Endometrium (tissue), 2 donors: Measurements from ENCODE around the gene ADAD2.

Experiments used
- FAIRE-seq: peaks from 2 replicates; lab custom pipeline; 2012; peaks lifted over from hg19 to GRCh38; lab: Jason Lieb, UNC
- donor health status: control.
- donor health status: control.

ADAD2 gene

DNA sequence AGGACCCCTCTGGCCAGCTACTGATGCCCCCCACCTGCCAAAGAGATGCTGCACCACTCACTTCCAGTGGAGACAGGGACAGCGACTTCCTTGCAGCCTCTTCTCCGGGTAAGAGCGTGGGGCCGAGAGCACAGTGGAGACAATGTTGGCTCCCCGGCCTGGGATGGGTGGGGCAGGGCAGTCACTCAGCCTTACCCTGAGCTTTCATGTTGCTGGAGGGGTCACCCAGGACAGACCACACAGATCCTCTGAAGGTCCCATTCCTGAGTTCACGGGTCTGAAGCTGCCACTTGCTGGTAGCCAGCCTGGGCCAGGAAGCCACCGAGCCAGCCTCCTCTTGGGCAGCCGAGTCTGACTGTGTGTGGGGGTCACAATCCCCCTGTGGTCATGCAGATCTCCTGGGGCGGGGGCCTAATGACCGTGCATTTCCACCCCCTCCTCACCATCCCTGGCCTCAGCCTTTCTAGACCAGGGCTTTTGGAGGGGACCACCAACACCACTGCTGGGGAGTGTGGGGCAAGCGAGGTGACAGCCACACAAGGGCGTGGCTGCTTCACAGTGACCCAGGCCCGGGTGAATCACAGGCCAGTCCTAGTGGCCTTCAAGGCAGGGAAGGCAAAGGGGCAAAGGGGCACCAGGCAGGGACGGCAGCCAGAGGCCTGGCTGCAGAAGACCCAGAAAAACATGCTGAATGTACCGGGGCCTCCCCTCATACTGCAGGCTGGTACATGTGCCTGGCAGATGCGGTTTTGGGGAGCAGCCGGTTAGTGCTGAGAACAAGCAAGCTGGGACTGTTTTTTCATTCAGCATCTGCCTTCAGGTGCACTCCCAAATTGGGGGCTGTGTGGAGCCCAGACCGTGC is 14.5 kb upstream of the ADAD2 start:
- FAIRE-seq = no peak

DNA sequence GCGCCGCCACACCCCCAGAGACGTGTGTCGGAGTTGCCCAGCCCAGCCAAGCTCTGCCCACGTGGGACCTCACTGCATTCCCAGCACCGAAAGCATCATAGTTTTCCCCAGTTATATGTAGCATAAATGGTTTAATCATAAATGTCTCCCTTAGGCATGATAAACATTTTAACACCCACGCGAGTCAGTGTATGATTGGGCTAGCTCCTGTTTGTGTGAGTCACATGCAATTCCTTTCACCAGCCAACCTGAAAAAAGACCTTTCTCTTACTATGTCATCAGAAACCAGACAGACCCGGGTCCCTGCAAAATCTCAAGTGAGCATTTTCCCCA is 13.2 kb upstream of the ADAD2 start:
- FAIRE-seq = no peak

DNA sequence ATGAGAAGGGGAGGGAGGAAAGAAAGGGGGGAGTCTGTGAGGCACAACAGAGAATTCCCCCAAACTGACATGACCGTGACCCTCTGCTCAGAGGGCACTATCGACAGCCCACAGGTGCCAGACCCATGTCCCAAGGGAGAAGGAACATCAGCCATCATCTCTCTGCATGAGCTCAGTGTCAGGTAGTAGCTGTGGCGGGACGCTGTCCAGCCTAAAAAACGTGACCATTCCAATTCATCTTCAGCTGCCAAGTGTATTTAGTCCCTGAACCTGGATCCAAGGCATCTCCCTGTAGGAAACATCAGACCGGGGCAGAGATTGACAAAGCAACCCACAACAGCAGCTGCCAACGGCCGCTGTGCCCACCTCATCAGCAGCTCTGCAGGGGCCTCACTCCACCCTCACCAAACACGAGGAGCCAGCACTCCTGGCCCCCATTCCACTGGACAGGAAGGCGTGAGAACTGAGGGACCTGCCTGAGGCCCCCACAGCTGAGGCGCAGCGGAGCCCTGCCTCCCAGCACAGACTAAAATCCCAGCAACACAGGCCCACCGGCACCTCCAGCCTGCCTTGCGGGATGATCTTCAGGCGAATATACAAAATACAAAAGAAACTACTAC is 12.7 kb upstream of the ADAD2 start:
- no peak for FAIRE-seq

DNA sequence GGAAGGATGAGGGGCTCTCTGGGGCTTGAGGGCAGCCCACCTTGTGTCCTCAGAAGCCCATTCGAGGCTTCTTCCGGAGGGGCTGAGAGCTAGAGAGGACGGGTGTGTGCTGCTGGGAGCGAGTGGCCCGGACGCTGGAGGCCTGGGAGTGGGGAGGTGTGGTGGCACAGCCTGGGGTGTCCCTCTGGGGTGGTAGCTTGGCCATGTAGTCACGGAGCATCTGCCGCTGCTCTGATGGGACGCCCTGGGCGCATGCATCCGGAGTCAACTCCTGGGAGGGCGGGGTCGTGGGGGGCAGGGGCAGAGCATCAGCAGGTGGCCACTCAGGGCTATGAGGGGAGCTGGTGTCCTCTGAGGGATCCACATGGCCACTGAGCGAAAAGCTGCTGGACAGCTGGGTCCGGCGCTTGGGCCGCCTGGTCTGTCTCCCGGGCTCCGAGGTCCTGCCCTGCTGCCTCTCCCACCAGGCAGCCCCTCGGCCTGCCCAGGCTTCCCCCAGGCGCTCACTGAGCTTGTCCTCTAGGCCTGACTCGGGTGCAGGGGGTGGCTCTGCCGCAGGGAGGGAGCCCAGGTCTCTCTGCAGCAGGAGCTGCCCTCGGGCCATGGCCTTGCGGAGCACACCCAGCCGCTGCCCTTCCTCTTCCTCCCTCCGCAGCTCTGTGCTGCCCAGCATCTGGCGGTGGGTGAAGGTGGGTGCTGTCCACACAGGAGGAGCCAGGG is 11.9 kb upstream of the ADAD2 start:
- no peak for FAIRE-seq

DNA sequence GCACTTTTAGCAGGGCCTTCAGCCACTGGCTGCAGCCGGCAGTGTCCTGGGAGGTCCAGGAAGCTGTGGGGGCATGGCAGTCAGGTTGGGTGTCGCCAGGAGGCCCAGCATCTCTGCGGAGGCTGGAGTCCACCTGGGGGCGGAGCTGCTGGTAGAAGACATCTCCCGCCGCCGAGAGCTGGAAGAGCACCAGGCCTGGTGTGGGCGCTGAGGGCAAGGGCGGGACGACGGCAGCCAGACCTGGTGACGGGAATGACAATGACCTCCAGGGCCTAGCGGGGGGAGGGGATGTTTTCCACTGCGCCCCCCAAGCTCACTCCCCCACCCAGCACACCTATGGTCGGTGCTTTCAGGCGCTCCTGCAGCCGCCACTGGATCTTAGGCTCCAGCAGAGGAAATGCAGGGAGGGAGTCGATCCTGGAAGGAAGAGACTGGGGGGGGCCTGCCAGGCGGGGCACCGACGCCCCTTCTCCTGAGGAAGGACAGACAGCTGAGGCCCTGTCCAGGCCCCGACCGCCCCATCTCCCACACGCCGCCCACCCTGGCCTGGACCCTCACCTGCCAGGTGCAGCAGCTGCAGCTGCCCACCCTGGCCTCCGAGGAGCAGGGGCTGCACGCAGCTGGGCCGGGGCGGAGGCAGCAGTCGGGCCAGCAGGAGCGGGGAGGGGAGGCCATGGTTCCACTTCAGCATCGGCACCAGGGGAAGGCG is 11.2 kb upstream of the ADAD2 start:
- FAIRE-seq = no peak

DNA sequence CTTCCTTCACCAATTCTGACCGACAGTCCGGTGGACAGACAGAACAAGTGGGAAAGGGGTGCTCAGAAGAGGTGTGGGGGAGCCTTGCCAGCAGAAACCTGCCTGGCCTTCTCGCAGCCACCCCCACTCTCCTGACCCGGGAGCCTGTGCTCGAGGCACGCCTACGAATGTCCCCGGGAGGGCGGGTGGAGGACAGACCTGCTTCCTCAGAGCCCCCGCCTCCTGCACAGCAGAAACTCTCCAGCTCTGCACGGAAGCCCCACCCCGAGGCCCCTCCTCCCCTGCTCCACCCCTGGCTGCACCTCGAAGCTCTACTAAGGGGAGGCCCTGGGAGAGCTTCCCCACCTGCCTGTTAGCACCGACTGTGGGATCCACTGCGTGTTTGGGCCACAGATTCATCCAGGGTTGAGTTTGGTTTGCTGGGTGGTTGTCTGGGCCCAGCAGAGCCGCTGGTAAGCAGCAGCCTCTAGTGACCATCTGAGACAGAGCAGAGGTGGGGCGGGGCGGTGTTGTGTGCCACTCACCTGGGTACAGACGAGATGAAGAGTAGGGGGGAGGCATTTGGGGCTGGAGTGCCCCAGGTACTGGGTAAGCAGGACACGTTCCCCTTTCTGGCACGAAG is 10.3 kb upstream of the ADAD2 start:
- no peak for FAIRE-seq

DNA sequence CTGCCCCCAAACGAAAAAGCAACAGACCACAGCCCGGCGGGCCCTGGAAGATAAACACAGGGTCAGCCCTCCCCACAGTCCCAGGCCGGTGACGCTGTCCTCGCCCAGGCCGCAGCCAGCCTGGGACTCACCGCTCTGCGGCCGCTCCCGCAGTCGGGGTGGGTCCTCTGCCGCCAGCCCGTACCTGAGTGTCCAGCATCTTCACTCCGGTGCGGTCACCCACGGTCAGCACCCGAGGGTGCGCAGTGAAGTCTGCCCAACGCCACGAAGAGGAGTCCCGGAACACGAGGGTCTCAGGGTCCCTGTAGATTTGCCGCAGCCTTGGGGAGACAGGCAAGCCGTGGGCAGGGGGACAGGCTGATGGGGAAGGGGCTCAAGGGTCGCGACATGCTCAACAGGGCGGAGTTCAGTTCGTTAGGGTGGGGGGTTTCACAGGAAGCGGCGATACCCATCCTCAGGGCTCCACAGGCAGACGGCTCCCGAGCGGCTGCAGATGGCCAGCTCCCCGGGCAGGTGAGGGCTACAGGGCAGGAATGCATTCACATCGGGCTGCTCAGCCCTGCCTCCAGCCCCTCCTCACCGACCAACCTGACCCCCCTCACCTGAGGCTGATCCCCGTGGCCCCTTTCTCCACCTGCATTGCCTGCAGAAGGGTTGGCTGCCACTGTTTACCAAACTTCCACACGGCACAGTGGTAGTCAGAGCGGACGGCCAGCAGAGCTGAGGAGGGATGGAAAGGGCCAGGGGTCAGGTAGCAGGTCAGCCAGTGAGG is 9.6 kb upstream of the ADAD2 start:
- FAIRE-seq = no peak

DNA sequence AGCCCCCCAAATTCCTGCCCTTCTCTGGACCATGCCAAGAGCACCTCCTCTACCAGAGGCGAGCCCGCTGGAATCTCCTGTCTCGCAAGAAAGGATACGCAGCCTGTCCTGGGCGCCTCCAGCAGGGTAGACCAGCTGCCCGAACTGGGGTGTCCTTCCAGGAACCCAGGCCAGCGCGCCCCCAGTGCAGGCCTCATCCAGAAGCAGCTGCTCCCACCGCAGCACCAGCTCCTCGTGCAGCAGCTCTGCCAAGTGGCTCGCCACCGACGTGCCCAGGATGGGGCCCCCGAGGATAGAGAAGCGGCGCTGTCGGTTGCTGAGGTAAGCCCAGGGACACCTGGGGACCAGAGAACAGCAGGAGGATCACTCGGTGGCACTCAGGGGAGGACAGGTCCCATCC is 8.9 kb upstream of the ADAD2 start:
- no peak for FAIRE-seq

DNA sequence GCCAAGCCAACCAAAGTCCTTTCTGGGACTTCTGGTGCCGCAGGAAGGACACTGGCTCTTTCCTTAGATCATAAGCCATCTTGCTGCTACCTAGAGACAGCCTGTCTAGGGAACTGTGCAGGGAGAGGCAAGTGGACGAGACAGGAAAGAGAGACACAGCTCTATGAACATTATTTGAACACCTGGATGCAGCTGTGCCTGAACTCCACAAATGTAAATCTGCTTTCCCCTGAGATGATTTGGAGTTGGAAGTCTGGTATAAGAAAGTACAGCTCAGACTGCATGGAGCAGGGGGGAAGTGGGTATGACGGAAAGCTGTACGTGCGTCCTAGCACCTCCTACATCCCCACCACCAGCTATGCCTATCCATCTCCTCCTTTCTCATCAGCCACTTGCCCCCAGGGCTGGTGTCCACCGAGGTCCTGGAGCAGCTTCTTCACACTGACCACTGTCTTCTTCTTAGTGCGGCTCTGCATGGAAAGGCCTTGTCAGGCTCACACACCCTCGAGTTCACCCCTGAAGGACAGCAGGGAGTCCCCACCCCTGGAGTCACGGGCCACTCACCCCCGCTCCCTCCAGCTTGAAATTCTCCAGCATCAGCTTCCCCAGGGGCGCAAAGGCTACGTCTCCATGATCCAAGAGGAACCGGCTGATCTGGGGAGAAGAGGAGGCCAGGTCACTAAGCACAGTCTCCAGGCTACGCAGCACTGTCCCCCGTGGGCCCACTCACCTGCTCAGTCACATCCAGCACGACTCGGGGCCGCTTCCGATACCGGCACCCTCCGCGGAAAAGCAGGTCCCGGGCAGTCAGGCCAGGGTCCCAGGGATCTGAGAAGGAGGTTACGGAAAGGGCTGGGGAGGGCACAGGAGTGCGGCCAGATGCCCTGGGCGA is 8.0 kb upstream of the ADAD2 start:
- FAIRE-seq = no peak

DNA sequence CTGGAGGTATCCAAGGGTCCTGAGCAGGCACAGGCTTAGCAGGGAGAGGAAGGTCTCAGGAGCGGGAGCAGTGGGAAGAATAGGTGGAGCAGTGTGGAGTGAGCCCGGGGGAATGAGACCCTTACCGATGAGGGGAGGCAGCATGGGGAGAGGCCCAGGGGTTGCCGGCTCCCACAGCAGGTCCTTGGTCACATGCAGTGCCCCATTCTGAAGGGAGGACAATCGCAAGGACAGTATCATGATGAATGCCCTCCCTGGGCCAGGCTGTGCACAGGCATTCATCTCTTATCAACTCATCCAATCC is 7.4 kb upstream of the ADAD2 start:
- FAIRE-seq = no peak

DNA sequence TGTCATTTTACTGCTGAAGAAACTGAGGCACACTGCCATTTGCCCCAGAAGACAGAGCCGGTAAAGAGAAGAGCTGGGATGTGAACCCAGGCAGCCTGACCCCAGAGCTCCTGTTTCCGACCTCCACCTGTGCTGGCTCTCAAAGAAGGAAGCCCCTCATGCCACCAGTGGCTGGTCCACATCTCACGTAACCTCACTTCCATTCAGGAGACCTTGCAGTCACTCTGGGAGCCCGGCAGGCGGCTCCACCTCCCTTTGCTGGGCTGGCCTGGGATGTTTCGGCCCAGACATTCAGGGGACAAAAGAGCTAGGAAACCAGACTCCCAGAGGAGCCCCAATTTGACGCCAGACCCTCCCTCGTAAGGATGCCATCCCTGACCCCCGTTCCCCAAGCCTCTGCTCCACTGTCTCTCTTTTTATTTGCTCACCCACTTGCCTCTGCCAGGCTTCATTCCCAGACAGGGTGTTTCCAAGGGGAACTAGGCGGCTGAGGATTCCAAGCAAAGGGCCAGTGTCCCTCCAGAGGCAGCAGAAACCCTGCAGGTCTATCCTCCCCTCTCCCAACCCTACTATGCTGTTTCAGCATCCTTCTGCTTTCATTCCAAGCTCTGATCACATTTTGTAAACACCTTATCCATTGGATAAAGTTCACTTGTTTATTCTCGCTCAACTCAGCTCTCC is 6.9 kb upstream of the ADAD2 start:
- no peak for FAIRE-seq

DNA sequence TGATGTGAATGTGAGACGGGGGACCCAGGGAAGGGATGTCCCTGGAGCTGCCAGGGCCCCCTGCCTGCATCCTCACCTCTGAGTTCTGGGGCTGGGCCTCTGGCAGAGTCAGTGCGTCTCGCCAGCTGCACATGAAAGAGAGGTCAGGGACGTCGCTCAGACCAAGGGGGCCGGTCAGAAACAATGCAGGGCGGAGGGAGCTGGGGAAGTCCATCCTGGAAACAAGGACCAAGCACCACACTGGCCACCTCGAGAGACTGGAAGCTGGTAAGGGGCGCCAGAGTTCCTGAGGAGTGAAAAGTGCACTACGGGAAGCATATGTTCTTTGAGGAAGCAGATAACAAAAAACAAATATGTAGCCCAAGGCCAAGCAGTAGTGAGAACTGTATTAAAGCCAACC is 6.2 kb upstream of the ADAD2 start:
- FAIRE-seq = no peak

DNA sequence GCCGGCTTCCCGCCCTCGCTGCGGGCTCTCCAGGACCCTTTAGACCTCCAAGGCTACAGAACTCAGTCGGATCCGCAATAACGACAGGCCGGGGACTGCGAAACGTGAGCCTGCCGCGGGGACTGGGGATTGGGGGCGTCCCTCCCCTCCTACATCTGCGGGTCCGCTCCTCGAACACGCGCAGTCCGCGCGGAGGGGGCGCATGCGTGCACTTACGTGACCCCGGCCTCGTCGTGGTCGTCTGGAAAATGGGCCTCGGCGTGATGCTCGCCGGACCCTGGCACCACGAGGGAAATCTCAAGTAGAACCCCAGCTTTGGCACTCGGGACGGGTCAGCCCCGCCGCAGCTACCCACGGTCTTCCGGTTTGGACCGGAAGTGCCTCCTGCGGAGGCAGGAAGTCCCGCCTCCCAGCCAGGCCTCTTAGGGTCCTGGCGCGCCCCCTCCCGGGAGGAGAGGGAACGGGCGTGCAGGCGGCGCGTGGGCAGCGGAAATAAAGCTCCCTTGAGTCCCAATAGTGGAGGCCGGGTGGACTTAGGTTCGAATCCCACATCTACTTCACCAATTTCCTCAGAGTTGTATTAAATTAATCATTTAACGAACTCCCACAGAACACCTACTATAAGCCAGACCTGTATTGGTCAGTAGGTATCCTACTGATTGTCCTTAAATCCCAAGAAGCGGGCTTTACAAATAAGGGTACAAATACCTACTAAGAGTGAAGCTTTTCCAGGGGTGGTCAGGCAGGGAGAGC is 4.1 kb upstream of the ADAD2 start, which contains the start of gene TAF1C:
TAF1C (minus strand) TSS at position 373 of the 753 bp plus-strand sequence. CDS start 2,069 bp downstream, outside the sequence.
- peak; percentile 4 for FAIRE-seq

DNA sequence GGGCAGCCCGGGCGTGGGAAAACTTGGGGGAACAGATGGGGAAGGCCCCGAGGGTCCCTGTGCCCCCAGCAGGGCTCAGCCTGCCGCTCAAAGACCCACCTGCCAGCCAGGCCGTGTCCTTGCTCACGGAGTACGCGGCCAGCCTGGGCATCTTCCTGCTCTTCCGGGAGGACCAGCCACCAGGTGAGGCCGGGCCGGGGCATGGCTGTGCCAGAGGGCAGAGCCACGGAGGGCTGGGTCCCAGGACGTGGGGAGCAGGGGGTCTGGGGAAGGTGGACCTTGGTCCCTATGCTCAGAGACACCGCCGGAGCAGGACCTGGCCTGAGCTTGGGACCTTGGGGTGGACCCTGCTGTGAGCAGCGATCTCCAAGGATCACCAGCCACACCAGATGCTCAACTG is 509 bp downstream of the ADAD2 start:
- FAIRE-seq = no peak

DNA sequence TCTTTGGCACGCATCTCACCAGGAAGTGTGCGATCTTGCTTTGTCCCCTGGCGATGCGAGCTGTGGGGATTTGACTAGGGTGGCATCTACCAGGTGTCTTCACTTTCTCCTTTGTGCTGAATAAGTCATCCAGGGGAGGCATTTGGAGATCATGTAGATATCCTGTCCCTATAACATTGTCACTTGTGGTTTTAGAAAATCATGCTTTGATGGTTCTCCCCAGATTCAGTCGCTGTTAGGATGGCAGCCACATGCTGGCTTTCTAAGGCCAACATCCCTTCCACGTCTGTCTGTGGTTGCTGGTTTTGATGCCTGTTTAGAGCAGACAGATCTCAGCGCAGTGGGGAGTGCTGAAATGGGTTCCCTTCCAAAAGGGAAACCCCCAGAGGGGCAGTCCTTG is 2.5 kb downstream of the ADAD2 start:
- FAIRE-seq = no peak

DNA sequence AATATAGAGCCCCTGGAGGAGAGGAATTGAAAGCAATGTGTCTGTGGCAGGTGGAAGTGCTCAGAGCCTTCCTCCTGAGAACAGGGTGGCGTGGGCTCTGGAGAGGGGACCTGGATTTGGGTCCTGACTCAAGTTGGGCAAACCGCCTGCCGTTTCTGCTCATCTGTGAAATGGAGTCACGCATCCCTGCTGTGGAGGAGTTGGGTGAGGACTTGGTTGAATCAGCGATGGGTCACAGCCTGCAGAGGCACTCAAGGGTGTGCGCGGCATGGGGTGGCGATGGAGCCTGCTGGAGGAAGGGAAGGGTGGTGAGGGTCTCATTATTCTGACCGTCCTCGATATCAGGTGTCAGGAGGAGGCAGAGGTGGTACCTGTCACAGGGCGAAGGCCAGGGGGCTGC is 3.1 kb downstream of the ADAD2 start:
- no peak for FAIRE-seq

DNA sequence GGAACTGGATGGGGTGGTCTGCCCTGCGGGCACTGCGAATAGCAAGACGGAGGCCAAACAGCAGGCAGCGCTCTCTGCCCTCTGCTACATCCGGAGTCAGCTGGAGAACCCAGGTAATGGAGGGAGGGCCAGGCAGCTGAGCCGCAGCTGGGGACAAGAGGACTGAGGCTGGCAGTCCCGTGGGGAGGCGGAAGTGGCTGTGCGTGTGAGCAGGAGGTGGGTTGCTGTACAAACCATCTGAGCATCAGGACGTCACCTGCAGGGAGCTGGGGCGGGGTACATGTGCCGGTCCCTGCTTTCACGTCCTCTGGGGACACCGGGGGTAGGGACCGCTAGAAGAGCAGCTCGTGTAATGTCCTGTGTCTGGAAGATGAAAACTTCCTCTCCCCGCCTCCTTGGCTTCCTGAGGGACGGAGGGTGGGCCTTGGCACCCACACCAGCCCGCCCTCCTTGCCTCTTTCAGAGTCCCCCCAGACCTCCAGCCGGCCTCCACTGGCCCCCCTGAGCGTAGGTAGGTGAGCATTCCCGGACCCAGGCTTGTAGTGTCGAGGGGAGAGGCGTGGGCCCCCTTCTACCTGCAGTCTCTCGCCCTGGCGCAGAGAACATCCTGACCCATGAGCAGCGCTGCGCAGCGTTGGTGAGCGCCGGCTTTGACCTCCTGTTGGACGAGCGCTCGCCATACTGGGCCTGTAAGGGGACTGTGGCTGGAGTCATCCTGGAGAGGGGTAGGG is 3.7 kb downstream of the ADAD2 start:
- FAIRE-seq = no peak
